ENCODE results near the gene CHPF2. TPM values are rescaled to one million over a fixed set of nuclear protein-coding genes. Genes with fewer than 3 reads are reported as not detected.
A peak's percentile ranks its signal among the peaks of the same experiment; 100 is the strongest.

Gene CHPF2
- polyA plus RNA-seq, 1 donor (not counting 4 experiments of a cell fraction or from before 2014, with no cell fraction given) = 16.2 TPM

DNA sequence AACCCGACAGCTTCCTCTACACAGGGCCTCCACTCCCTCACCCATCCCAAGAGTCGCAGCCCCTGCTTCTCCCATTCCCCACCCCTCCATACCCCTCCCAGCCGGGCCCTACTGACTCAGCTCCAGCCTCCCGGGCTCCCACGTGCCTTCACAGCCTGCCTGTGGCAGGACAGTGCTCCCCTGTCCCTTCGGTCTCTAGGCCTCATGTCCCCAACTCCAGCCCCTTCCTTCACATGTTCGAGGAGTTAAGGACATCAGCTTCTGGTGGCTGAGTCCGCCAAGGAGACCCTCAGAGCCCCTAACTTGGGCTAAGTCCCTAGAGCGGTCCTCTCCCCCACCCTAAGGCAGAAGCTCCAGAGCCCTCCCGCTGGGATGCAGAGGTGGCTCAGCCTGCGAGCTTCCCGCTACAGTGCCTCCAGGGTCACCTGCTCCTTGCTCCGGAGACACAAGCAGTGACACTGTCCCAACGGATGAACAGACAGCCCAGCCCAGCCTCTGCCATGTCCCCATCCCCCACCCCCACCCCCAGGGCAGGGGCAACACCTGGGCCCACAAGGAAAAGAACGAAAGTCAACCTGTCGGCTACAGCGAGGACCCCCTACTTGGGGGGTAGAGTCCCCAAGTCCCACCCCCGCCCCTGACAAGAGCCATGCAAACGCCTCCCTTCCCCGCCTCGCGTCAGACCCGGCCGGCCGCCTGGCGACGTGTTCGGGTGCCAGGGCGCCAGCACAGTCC lies 15.5 kb downstream of the CHPF2 start:
- H3K9ac ChIP-seq (ENCODE audit: control insufficient read depth, extremely low read depth, insufficient read depth, low read length) = no peak overlapping the region
- H3K36me3 ChIP-seq (ENCODE audit: control insufficient read depth in 2 of 2, extremely low read depth in 1 of 2, insufficient read depth in 2 of 2, low read length in 2 of 2) = no peaks in the 10 kb centered on the region
- TF ChIP-seq CTCF (optimal IDR thresholded peaks at IDR 0.05 in 1 of 3, IDR thresholded peaks at IDR 0.05 in 1 of 3, conservative IDR thresholded peaks at IDR 0.05 in 1 of 3; ENCODE audit: extremely low read depth in 1 of 3, insufficient read depth in 2 of 3, low read length in 3 of 3) (no peak), EZH2 (IDR thresholded peaks at IDR 0.05; ENCODE audit: low read length) (no peak)
- H3K27ac ChIP-seq (ENCODE audit: control insufficient read depth, insufficient read depth, low read length) = no peak overlapping the region
- H3K4me1 ChIP-seq (ENCODE audit: control insufficient read depth, extremely low read depth, insufficient read depth, low read length) = peaks cover 14% of the 10 kb centered on the region
- dilution Hi-C loops (cut with MboI; ENCODE audit: extremely low pct_ligation_motif_present, low sequenced_read_pairs) = no loop called here
- H3K4me3 ChIP-seq (ENCODE audit: control insufficient read depth in 2 of 3, extremely low read depth in 1 of 3, insufficient read depth in 2 of 3, low read depth in 1 of 3, low read length in 3 of 3) = peak overlapping the region; percentile 1 to 52 (median 49)
- H2AFZ ChIP-seq (ENCODE audit: control insufficient read depth, low read length) = no peak overlapping the region
- no peaks in the 10 kb centered on the region for H3K9me3 ChIP-seq (ENCODE audit: control insufficient read depth, low read depth, low read length)
- no peaks in the 10 kb centered on the region for H4K20me1 ChIP-seq (ENCODE audit: control insufficient read depth, extremely low read depth, insufficient read depth, low read length)
- peaks cover 30% of the 10 kb centered on the region for H3K27me3 ChIP-seq (ENCODE audit: control insufficient read depth, extremely low read depth, insufficient read depth, low read length)
- no peaks in the 10 kb centered on the region for H3K9me1 ChIP-seq (ENCODE audit: control insufficient read depth, extremely low read depth, insufficient read depth, low read length)
- FAIRE-seq (no peak), DNase-seq (ENCODE audit: low read depth, low spot score) (no peak)
- H3K4me2 ChIP-seq (ENCODE audit: control insufficient read depth, extremely low read depth, insufficient read depth, low read depth, low read length) = peak overlapping the region; percentile 79
- H3K79me2 ChIP-seq (ENCODE audit: control insufficient read depth, insufficient read depth, low read length) = no peaks in the 10 kb centered on the region

- Histone ChIP-seq H3K27me3 (ENCODE audit: control insufficient read depth, extremely low read depth, insufficient read depth, low read length) (peaks cover 36% of the 10 kb centered on the region), H3K9ac (ENCODE audit: control insufficient read depth, extremely low read depth, insufficient read depth, low read length) (peak within 1 kb of the TSS; percentile 22), H3K4me3 (ENCODE audit: control insufficient read depth in 2 of 3, extremely low read depth in 1 of 3, insufficient read depth in 2 of 3, low read depth in 1 of 3, low read length in 3 of 3) (peak within 1 kb of the TSS; percentile 1 to 52 (median 49)), H3K9me3 (ENCODE audit: control insufficient read depth, low read depth, low read length) (no peaks in the 10 kb centered on the region), H3K4me2 (ENCODE audit: control insufficient read depth, extremely low read depth, insufficient read depth, low read depth, low read length) (peak within 1 kb of the TSS; percentile 79), H3K27ac (ENCODE audit: control insufficient read depth, insufficient read depth, low read length) (no peak within 1 kb of the TSS), H3K36me3 (ENCODE audit: control insufficient read depth in 2 of 2, extremely low read depth in 1 of 2, insufficient read depth in 2 of 2, low read length in 2 of 2) (no peaks in the 10 kb centered on the region), H3K9me1 (ENCODE audit: control insufficient read depth, extremely low read depth, insufficient read depth, low read length) (no peaks in the 10 kb centered on the region), H2AFZ (ENCODE audit: control insufficient read depth, low read length) (peak within 1 kb of the TSS; percentile 83), H3K79me2 (ENCODE audit: control insufficient read depth, insufficient read depth, low read length) (no peaks in the 10 kb centered on the region), H4K20me1 (ENCODE audit: control insufficient read depth, extremely low read depth, insufficient read depth, low read length) (no peaks in the 10 kb centered on the region), H3K4me1 (ENCODE audit: control insufficient read depth, extremely low read depth, insufficient read depth, low read length) (peaks cover 14% of the 10 kb centered on the region)
- FAIRE-seq (no peak), DNase-seq (ENCODE audit: low read depth, low spot score) (no peak)
- dilution Hi-C loops (cut with MboI; ENCODE audit: extremely low pct_ligation_motif_present, low sequenced_read_pairs) = no loop called here
- TF ChIP-seq EZH2 (IDR thresholded peaks at IDR 0.05; ENCODE audit: low read length) (no peak), CTCF (optimal IDR thresholded peaks at IDR 0.05 in 1 of 3, IDR thresholded peaks at IDR 0.05 in 1 of 3, conservative IDR thresholded peaks at IDR 0.05 in 1 of 3; ENCODE audit: extremely low read depth in 1 of 3, insufficient read depth in 2 of 3, low read length in 3 of 3) (no peak)
Observed at GRCh38 chr7:151248346-151249033, 16.2 kb downstream of the CHPF2 start, which contains the start of gene SMARCD3. Gene SMARCD3 (minus strand): TSS chr7:151248694. CDS start chr7:151248562, 132 bp downstream.
